WTC11 (cell line): ENCODE data around the gene LTA. TPM values are rescaled to one million over a fixed set of nuclear protein-coding genes. Genes with fewer than 3 reads are reported as not detected.

Source experiments
- ATAC-seq: fragments of 200-7000 bp; cut with Tn5 transposase; 2 replicates; pipeline ENCODE4 v1.10.0; 2021; ENCODE audit warnings: mild to moderate bottlenecking, moderate library complexity
- CTCF ChIA-PET: fragments of 300-600 bp; sonication (Branson Sonifier 250); formaldehyde crosslinking; loops from one replicate; lab custom pipeline; 2021; ENCODE audit warnings: antibody characterized with exemption; lab: Charles Lee
- POLR2A ChIA-PET: fragments of 350-600 bp; sonication (Branson Sonifier 250); formaldehyde crosslinking; loops from one replicate; lab custom pipeline; 2021; ENCODE audit warnings: antibody characterized with exemption; lab: Charles Lee
- DNase-seq: peaks from one replicate; pipeline ENCODE4 v3.0.0; 2021; ENCODE audit warnings: low spot score
- H3K27ac Mint-ChIP-seq: 2 replicates; pipeline ENCODE4 v1.8.0; 2021; ENCODE audit warnings: mixed read lengths
- H3K27me3 Mint-ChIP-seq: 2 replicates; pipeline ENCODE4 v1.8.0; 2021; ENCODE audit warnings: low read depth, mild to moderate bottlenecking, moderate library complexity, mixed read lengths
- H3K36me3 Mint-ChIP-seq: 2 replicates; pipeline ENCODE4 v1.8.0; 2021; ENCODE audit warnings: mixed read lengths
- H3K4me1 Mint-ChIP-seq: 2 replicates; pipeline ENCODE4 v1.8.0; 2022; ENCODE audit warnings: mixed read lengths
- H3K4me3 Mint-ChIP-seq: 2 replicates; pipeline ENCODE4 v1.8.0; 2021; ENCODE audit warnings: mild to moderate bottlenecking, moderate library complexity, mixed read lengths
- H3K9me3 Mint-ChIP-seq: 2 replicates; pipeline ENCODE4 v1.8.0; 2021; ENCODE audit warnings: mixed read lengths
- ATF1 ChIP-seq: sonication (generic); formaldehyde crosslinking; IDR thresholded peaks from 2 replicates; pipeline ENCODE4 v1.8.1; 2023; ENCODE audit warnings: mild to moderate bottlenecking, moderate library complexity, missing genetic modification reagents
- ATF3 ChIP-seq: sonication (generic); formaldehyde crosslinking; conservative IDR thresholded peaks from 2 replicates; pipeline ENCODE4 v1.8.1; 2022; ENCODE audit warnings: mild to moderate bottlenecking, missing genetic modification reagents
- CREM ChIP-seq: sonication (generic); formaldehyde crosslinking; IDR thresholded peaks from 2 replicates; pipeline ENCODE4 v1.8.1; 2022; ENCODE audit warnings: mild to moderate bottlenecking, missing genetic modification reagents, moderate library complexity
- CTCF ChIP-seq: fragments of 200-600 bp; IDR thresholded peaks from 2 replicates; pipeline ENCODE4 v1.8.0; 2022; ENCODE audit warnings: antibody characterized with exemption
- E2F5 ChIP-seq: sonication (generic); formaldehyde crosslinking; IDR thresholded peaks from 2 replicates; pipeline ENCODE4 v1.8.1; 2022; ENCODE audit warnings: mild to moderate bottlenecking, moderate library complexity, missing genetic modification reagents
- ELF4 ChIP-seq: sonication (generic); formaldehyde crosslinking; IDR thresholded peaks from 2 replicates; pipeline ENCODE4 v1.8.1; 2022; ENCODE audit warnings: low read depth, mild to moderate bottlenecking, moderate library complexity, missing genetic modification reagents
- NFYB ChIP-seq: sonication (generic); formaldehyde crosslinking; conservative IDR thresholded peaks from 2 replicates; pipeline ENCODE4 v1.8.0; 2022; ENCODE audit warnings: low read depth, missing genetic modification reagents
- SMAD4 ChIP-seq: sonication (generic); formaldehyde crosslinking; IDR thresholded peaks from 2 replicates; pipeline ENCODE4 v1.8.0; 2022; ENCODE audit warnings: mild to moderate bottlenecking, missing genetic modification reagents
- ZMAT4 ChIP-seq: fragments of 250-450 bp; sonication (Bioruptor Pico); IDR thresholded peaks from 2 replicates; pipeline ENCODE4 v1.9.0; 2021; ENCODE audit warnings: mild to moderate bottlenecking
- ZNF281 ChIP-seq: sonication (generic); formaldehyde crosslinking; IDR thresholded peaks from 2 replicates; pipeline ENCODE4 v1.8.0; 2023; ENCODE audit warnings: mild to moderate bottlenecking, missing genetic modification reagents
- ZNF532 ChIP-seq: fragments of 250-450 bp; sonication (Bioruptor Pico); IDR thresholded peaks from 2 replicates; pipeline ENCODE4 v1.9.0; 2021; ENCODE audit warnings: mild to moderate bottlenecking, borderline replicate concordance
- total RNA-seq: library from RNA; stranded (reverse); gene quantifications from 3 replicates; pipeline ENCODE4 v1.2.3, GENCODE V29; 2021

Gene LTA
- total RNA-seq, 1 experiment from 2014 or later, result 0.46 TPM

GRCh38 chr6:31622684-31623091 is 50.6 kb downstream of the LTA start:
- Mint-ChIP-seq H3K27me3 (no peaks in the 10 kb centered on the region; the same call in 1 of the 2 replicates), H3K9me3 (no peaks in the 10 kb centered on the region), H3K27ac (peak overlapping the region; percentile 95), H3K4me3 (peak overlapping the region; percentile 92), H3K4me1 (peaks cover 13% of the 10 kb centered on the region), H3K36me3 (peaks cover 63% of the 10 kb centered on the region)
- CTCF ChIA-PET, result interaction anchor here (0.7 to 2.1 kb wide), 4 partner anchors 24 to 147 kb away, joined by 3 to 16 read pairs (median 4); partner anchors contain the start of genes ATP6V1G2 and NFKBIL1
- POLR2A ChIA-PET, result interaction anchor here (0.6 to 1.9 kb wide), 6 partner anchors 16 to 568 kb away, joined by 3 to 8 read pairs (median 7); partner anchors contain the start of genes ATP6V1G2, BAG6 and DDX39B
- TF ChIP-seq ATF1 (no peak), ZNF281 (CRISPR knock-in tag) (no peak), CREM (CRISPR knock-in tag) (no peak), E2F5 (CRISPR knock-in tag) (no peak), NFYB (CRISPR knock-in tag) (no peak), CTCF (no peak), ZMAT4 (CRISPR knock-in tag) (no peak), ATF3 (CRISPR knock-in tag) (no peak), ZNF532 (no peak), ELF4 (CRISPR knock-in tag) (no peak), SMAD4 (CRISPR knock-in tag) (no peak)
- no peak for ATAC-seq
- DNase-seq, result no peak

Other genes starting within 250 kb of the LTA start
- 124 to 149 TPM (median 141 TPM) in 3 replicates for gene HLA-B, start 215.1 kb upstream of the LTA start, total RNA-seq
- gene MICA, start 168.7 kb upstream of the LTA start, total RNA-seq, result 11.4 to 12.9 TPM (median 11.7 TPM) in 3 replicates
- gene MICB, start 74.1 kb upstream of the LTA start, total RNA-seq, result 26.9 to 37.0 TPM (median 27.0 TPM) in 3 replicates
- not detected in 3 replicates for gene MCCD1, start 43.3 kb upstream of the LTA start, total RNA-seq
- gene DDX39B, start 30.3 kb upstream of the LTA start, total RNA-seq, result 704 to 738 TPM (median 712 TPM) in 3 replicates
- 2.7 to 4.1 TPM (median 4.0 TPM) in 3 replicates for gene ATP6V1G2, start 25.7 kb upstream of the LTA start, total RNA-seq
- 14.9 to 19.5 TPM (median 17.1 TPM) in 3 replicates for gene NFKBIL1, start 24.7 kb upstream of the LTA start, total RNA-seq
- 0.23 to 0.46 TPM (median 0.31 TPM) in 3 replicates for gene TNF, start 3.3 kb downstream of the LTA start, total RNA-seq
- gene LTB, start 10.1 kb downstream of the LTA start, total RNA-seq, result 1.0 to 1.5 TPM (median 1.3 TPM) in 3 replicates
- 0.34 to 0.66 TPM in 2 of 3 replicates, not detected in the other for gene LST1, start 14.0 kb downstream of the LTA start, total RNA-seq
- gene NCR3, start 20.7 kb downstream of the LTA start, total RNA-seq, result not detected in 3 replicates
- 5.4 to 8.5 TPM (median 7.1 TPM) in 3 replicates for gene AIF1, start 42.9 kb downstream of the LTA start, total RNA-seq
- gene PRRC2A, start 48.4 kb downstream of the LTA start, total RNA-seq, result 372 to 381 TPM (median 373 TPM) in 3 replicates
- 366 to 410 TPM (median 396 TPM) in 3 replicates for gene BAG6, start 80.4 kb downstream of the LTA start, total RNA-seq
- gene APOM, start 83.6 kb downstream of the LTA start, total RNA-seq, result 3.5 to 4.6 TPM (median 4.3 TPM) in 3 replicates
- gene C6orf47, start 88.5 kb downstream of the LTA start, total RNA-seq, result 14.0 to 16.3 TPM (median 14.3 TPM) in 3 replicates
- gene GPANK1, start 92.7 kb downstream of the LTA start, total RNA-seq, result 24.3 to 29.1 TPM (median 26.4 TPM) in 3 replicates
- gene CSNK2B, start 93.8 kb downstream of the LTA start, total RNA-seq, result 153 to 183 TPM (median 161 TPM) in 3 replicates
- gene LY6G5B, start 97.7 kb downstream of the LTA start, total RNA-seq, result 10.7 to 15.7 TPM (median 11.0 TPM) in 3 replicates
- gene LY6G5C, start 108.8 kb downstream of the LTA start, total RNA-seq, result 0.98 to 1.6 TPM (median 1.0 TPM) in 3 replicates
- gene ABHD16A, start 131.0 kb downstream of the LTA start, total RNA-seq, result 28.6 to 30.3 TPM (median 29.8 TPM) in 3 replicates
- gene LY6G6F, start 134.6 kb downstream of the LTA start, total RNA-seq, result not detected in 3 replicates
- gene LY6G6D, start 143.1 kb downstream of the LTA start, total RNA-seq, result not detected in 3 replicates
- gene LY6G6C, start 149.5 kb downstream of the LTA start, total RNA-seq, result 0.21 to 0.35 TPM in 2 of 3 replicates, not detected in the other
- gene MPIG6B, start 151.1 kb downstream of the LTA start, total RNA-seq, result 0.09 to 0.11 TPM (median 0.11 TPM) in 3 replicates
- 62.2 to 67.3 TPM (median 65.8 TPM) in 3 replicates for gene DDAH2, start 157.0 kb downstream of the LTA start, total RNA-seq
- 229 to 244 TPM (median 230 TPM) in 3 replicates for gene CLIC1, start 164.2 kb downstream of the LTA start, total RNA-seq
- gene MSH5, start 167.7 kb downstream of the LTA start, total RNA-seq, result 43.1 to 62.3 TPM (median 56.1 TPM) in 3 replicates
- 13.3 to 16.9 TPM (median 13.7 TPM) in 3 replicates for gene SAPCD1, start 190.4 kb downstream of the LTA start, total RNA-seq
- 1.2 to 1.8 TPM (median 1.4 TPM) in 3 replicates for gene VWA7, start 205.0 kb downstream of the LTA start, total RNA-seq
- gene VARS1, start 223.5 kb downstream of the LTA start, total RNA-seq, result 147 to 177 TPM (median 161 TPM) in 3 replicates
- gene LSM2, start 234.7 kb downstream of the LTA start, total RNA-seq, result 104 to 121 TPM (median 119 TPM) in 3 replicates
- gene HSPA1L, start 243.0 kb downstream of the LTA start, total RNA-seq, result 1.2 to 2.1 TPM (median 1.9 TPM) in 3 replicates
- 57.2 to 80.1 TPM (median 75.8 TPM) in 3 replicates for gene HSPA1A, start 243.3 kb downstream of the LTA start, total RNA-seq